Uterus (tissue), 4 donors: Measurements from ENCODE around the gene ARHGAP44. TPM values are rescaled to one million over a fixed set of nuclear protein-coding genes. Genes with fewer than 3 reads are reported as not detected.
"Not testable (repeated sequence)": the region's sequence is repeated elsewhere in the genome, so short reads cannot be mapped to it uniquely, and the experiment has no call there.

ENCODE experiments used
- DNase-seq, 2 donors: peaks; one replicate each; pipeline ENCODE4 v3.0.0-alpha.2; 2019 to 2020
- H3K27ac ChIP-seq, 2 donors: fragments of 200-600 bp; sonication (generic); 1 replicate in 1 of 2; 2 replicates in 1 of 2; pipeline ENCODE4 v1.5.1; 2016 to 2018
- H3K27me3 ChIP-seq, 2 donors: fragments of 200-600 bp; sonication (generic); one replicate each; pipeline ENCODE4 v1.5.1; 2018 to 2019; ENCODE audit warnings: control low read depth in 1 of 2
- H3K36me3 ChIP-seq, 2 donors: fragments of 200-600 bp; sonication (generic); one replicate each; pipeline ENCODE4 v1.5.1; 2019; ENCODE audit warnings: control low read depth in 1 of 2
- H3K4me1 ChIP-seq, 2 donors: fragments of 200-600 bp; sonication (generic); one replicate each; pipeline ENCODE4 v1.5.1; 2018 to 2019; ENCODE audit warnings: control low read depth in 1 of 2
- H3K4me3 ChIP-seq, 2 donors: fragments of 200-600 bp; sonication (generic); 1 replicate in 1 of 2; 2 replicates in 1 of 2; pipeline ENCODE4 v1.5.1; 2018 to 2019; ENCODE audit warnings: mild to moderate bottlenecking in 1 of 2
- H3K9me3 ChIP-seq, 2 donors: fragments of 200-600 bp; sonication (generic); one replicate each; pipeline ENCODE4 v1.5.1; 2019; ENCODE audit warnings: control low read depth in 1 of 2
- POLR2A ChIP-seq, 2 donors: fragments of 450-650 bp; IDR thresholded peaks; one replicate each; pipeline ENCODE4 v1.6.1; 2016; ENCODE audit warnings: antibody characterized with exemption in 2 of 2, mild to moderate bottlenecking in 1 of 2, moderate library complexity in 1 of 2
- intact Hi-C: fragments of 100-400 bp; cut with DNase I; formaldehyde crosslinking; loops from one replicate; pipeline ENCODE4 v1.15.1; 2023; ENCODE audit warnings: low total_unique reads
- total RNA-seq, 4 donors: library from RNA; depleted of rRNA in 3 of 4; stranded (reverse); fragments of >200 nt in 3 of 4; gene quantifications; one replicate each; pipeline versions ENCODE4 v1.1.0 to v1.2.4, GENCODE V29; 2014 to 2023
- TF ChIP-seq, protein P1 (sequence below), 4 experiments: fragments of 200-600 bp in 2 of 4; fragments of 450-650 bp in 2 of 4; sonication (generic) in 2 of 4; IDR thresholded peaks; one replicate each; pipeline ENCODE4 v1.5.1; 2016 to 2019; ENCODE audit warnings: antibody characterized with exemption in 4 of 4, mild to moderate bottlenecking in 2 of 4, moderate library complexity in 1 of 4
- donor health status: DM: yes; HTN: yes; CAD: no.

The ARHGAP44 gene
- total RNA-seq, 4 donors from 2014 or later, result 2.6 to 19.1 (median 13.2) TPM

DNA sequence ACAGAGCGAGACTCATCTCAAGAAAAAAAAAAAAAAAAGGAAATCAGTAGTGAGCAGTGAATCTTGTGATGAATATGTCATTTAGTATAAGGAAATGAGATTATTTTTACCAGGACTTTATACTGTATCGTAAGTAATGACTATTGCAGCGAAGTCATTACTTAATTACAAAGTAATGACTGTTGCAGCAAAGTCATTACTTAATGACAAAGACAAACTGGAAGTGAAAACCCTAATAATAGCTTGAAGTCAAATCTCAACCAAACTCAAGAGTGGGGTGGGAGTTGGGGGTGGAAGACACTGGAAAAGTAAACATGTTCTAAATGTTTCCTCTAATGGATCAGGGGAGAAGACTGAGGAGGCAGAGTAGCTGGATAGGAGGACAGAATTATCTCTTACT, 76.5 kb downstream of the ARHGAP44 start:
- no peaks in the 10 kb centered on the region for H3K4me1 ChIP-seq
- no peak overlapping the region for H3K4me3 ChIP-seq
- no peak for TF ChIP-seq POLR2A (IDR thresholded peaks at IDR 0.05)
- TF ChIP-seq, protein P1, sequence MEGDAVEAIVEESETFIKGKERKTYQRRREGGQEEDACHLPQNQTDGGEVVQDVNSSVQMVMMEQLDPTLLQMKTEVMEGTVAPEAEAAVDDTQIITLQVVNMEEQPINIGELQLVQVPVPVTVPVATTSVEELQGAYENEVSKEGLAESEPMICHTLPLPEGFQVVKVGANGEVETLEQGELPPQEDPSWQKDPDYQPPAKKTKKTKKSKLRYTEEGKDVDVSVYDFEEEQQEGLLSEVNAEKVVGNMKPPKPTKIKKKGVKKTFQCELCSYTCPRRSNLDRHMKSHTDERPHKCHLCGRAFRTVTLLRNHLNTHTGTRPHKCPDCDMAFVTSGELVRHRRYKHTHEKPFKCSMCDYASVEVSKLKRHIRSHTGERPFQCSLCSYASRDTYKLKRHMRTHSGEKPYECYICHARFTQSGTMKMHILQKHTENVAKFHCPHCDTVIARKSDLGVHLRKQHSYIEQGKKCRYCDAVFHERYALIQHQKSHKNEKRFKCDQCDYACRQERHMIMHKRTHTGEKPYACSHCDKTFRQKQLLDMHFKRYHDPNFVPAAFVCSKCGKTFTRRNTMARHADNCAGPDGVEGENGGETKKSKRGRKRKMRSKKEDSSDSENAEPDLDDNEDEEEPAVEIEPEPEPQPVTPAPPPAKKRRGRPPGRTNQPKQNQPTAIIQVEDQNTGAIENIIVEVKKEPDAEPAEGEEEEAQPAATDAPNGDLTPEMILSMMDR (IDR thresholded peaks at IDR 0.05), result no peak
- DNase-seq, result no peak
- intact Hi-C loops, result no loop called here
- H3K9me3 ChIP-seq, result no peaks in the 10 kb centered on the region
- no peak overlapping the region for H3K27ac ChIP-seq
- H3K27me3 ChIP-seq, result no peaks in the 10 kb centered on the region
- no peaks in the 10 kb centered on the region for H3K36me3 ChIP-seq

DNA sequence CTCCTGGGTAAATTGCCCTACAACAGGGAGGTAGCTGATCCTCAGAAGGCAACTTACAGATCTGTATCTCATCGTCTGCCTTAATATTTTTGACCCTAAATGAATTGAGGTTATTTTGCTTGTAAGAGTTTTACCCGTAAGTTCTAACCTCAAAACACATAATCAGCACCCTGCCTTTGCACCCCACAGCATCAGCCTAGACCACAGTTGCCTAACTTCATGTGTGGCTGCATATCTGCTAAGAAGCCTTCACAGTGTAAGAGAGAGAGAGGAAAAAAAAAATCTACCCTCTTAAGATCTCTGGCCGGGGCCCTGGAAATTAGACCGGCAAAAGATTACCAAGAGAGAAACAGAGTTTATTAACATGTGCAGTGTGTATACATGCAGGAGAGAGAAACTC, 76.9 kb downstream of the ARHGAP44 start:
- intact Hi-C loops, result no loop called here
- no peak for DNase-seq
- TF ChIP-seq, protein P1 (IDR thresholded peaks at IDR 0.05), result no peak
- no peak for TF ChIP-seq POLR2A (IDR thresholded peaks at IDR 0.05)

DNA sequence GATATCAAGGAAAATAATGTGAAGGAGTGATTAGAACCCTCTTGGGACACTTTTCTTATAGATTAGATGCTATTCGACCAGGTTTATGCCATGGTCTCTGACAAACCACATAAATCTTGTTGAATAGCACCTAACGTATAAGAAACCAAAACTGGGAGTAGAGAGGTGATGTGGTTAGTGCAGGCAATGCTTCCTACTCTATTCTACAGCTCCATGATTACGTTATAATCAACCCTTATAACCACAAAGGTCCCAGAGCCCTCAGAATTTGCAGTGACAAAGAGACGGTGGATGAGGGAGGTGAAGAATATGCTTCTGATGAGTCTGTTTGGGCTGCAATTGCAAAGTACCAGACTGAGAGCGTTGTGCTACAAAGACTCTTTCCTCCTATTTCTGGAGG, 78.4 kb downstream of the ARHGAP44 start:
- H3K4me3 ChIP-seq, result no peak overlapping the region
- no peaks in the 10 kb centered on the region for H3K27me3 ChIP-seq
- H3K36me3 ChIP-seq, result no peaks in the 10 kb centered on the region
- H3K4me1 ChIP-seq, result no peaks in the 10 kb centered on the region
- intact Hi-C loops, result no loop called here
- no peak for TF ChIP-seq POLR2A (IDR thresholded peaks at IDR 0.05)
- TF ChIP-seq, protein P1 (IDR thresholded peaks at IDR 0.05), result no peak
- no peak for DNase-seq
- no peak overlapping the region for H3K27ac ChIP-seq
- H3K9me3 ChIP-seq, result no peaks in the 10 kb centered on the region

More for the DNA sequence above, 76.9 kb downstream of the ARHGAP44 start:
- Histone ChIP-seq H3K9me3 (no peaks in the 10 kb centered on the region), H3K4me3 (no peak overlapping the region), H3K4me1 (no peaks in the 10 kb centered on the region), H3K36me3 (no peaks in the 10 kb centered on the region), H3K27me3 (no peaks in the 10 kb centered on the region), H3K27ac (no peak overlapping the region)

DNA sequence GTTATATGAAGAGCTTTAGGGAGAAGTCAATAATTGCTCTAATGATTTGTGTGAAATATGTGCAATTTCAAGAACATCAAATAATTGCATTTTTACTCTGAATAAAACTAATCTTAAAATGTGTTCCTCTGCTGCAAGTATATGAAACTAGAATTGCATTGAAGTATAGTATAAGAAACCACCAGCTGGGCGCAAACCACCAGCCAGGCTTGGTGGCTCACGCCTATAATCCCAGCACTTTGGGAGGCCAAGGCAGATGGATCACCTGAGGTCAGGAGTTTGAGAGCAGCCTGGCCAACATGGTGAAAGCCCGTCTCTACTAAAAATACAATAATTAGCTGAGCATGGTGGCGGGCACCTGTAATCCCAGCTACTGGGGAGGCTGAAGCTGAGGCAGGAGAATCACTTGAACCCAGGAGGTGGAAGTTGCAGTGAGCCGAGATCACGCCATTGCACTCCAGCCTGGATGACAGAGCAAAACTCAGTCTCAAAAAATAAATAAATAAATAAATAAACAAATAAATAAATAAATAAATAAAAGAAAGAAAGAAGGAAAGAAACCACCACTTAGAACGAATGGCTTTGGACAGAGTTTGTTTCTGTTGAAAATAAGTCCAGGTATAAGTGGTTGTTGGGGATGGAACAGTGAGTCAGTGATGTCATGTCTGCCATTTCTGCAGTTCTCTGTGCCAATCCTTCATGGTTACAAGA, 84.3 kb downstream of the ARHGAP44 start:
- intact Hi-C loops, H3K4me1 ChIP-seq, H3K4me3 ChIP-seq, H3K36me3 ChIP-seq, H3K27ac ChIP-seq, H3K27me3 ChIP-seq, DNase-seq, H3K9me3 ChIP-seq: not testable (repeated sequence)

DNA sequence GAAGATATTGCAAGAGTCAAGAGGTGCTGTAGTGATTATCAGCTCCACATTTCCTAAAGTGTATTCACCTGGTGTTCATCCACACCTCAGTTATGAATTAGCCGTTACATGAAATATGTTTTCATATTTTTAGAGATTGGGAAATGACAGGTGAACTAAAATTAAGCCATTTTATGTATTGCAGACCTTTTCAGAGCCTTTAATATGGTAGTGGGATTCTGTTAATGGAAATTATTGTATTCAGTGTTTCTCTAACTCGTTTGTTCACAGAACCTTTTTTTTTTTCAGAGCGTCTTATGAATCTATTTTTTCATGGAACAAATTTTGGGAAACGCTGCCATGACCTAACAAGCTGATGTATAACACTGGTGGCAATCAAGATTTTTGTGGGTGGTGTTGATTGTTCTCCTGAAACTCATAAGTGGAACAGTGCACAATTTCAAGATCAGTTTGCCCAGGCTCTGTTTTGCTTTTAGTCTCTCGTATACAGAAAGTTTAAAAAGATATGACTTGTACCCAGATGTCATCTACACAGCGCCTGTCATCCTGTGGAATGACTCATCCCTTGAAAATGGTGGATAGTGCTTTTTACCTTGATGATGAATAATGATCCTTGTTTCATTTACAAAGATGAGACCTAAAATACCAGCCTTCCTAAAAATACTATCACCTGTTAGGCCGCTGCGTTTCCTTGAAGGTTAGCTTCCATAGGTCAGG, 88.8 kb downstream of the ARHGAP44 start:
- no peak overlapping the region for H3K27ac ChIP-seq
- no peaks in the 10 kb centered on the region for H3K27me3 ChIP-seq
- DNase-seq, result no peak
- peaks cover 0 to 7% of the 10 kb centered on the region in 2 donors for H3K4me1 ChIP-seq
- H3K4me3 ChIP-seq, result no peak overlapping the region
- no peaks in the 10 kb centered on the region for H3K9me3 ChIP-seq
- no peak for TF ChIP-seq POLR2A (IDR thresholded peaks at IDR 0.05)
- TF ChIP-seq, protein P1 (IDR thresholded peaks at IDR 0.05), result no peak
- intact Hi-C loops, result no loop called here
- H3K36me3 ChIP-seq, result no peaks in the 10 kb centered on the region

DNA sequence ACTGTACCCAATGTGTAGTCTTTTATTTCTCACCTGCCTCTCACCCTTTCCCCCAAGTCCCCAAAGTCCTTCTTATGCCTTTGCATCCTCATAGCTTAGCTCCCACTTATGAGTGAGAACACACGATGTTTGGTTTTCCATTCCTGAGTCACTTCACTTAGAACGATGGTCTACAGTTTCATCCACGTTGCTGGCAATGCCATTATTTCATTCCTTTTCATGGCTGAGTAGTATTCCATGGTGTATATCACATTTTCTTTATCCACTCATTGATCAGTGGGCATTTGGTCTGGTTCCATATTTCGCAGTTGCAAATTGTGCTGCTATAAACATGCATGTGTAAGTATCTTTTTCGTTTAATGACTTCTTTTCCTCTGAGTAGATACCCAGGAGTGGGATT, 89.8 kb downstream of the ARHGAP44 start:
- intact Hi-C loops, H3K4me3 ChIP-seq, DNase-seq, H3K4me1 ChIP-seq, H3K36me3 ChIP-seq, H3K27me3 ChIP-seq, H3K27ac ChIP-seq, H3K9me3 ChIP-seq: not testable (repeated sequence)
